GM19043 (cell line): ENCODE measurements around the gene SOBP.

Experiments used
- ATAC-seq: cut with Tn5 transposase; IDR thresholded peaks from one replicate; pipeline ENCODE4 v1.9.1; 2021; ENCODE audit warnings: low read depth; ENCODE audit not compliant: unreplicated experiment

The SOBP gene

GRCh38 chr6:107668743-107669474, 179.0 kb downstream of the SOBP start:
- ATAC-seq = peak; percentile 80

- ATAC-seq = peak; percentile 33
Observed at GRCh38 chr6:107670792-107671199, 180.9 kb downstream of the SOBP start.

- ATAC-seq = no peak
Observed at GRCh38 chr6:107673076-107673494, 183.2 kb downstream of the SOBP start.

- peak; percentile 76 for ATAC-seq
Observed at GRCh38 chr6:107674995-107675738, 185.2 kb downstream of the SOBP start.

- no peak for ATAC-seq
Observed at GRCh38 chr6:107676042-107676441, 186.1 kb downstream of the SOBP start.

GRCh38 chr6:107677399-107677798, 187.5 kb downstream of the SOBP start:
- no peak for ATAC-seq

- no peak for ATAC-seq
Observed at GRCh38 chr6:107679457-107679856, 189.5 kb downstream of the SOBP start.

- ATAC-seq = no peak
Observed at GRCh38 chr6:107682721-107683120, 192.8 kb downstream of the SOBP start.

GRCh38 chr6:107683183-107683582, 193.3 kb downstream of the SOBP start:
- no peak for ATAC-seq

GRCh38 chr6:107684996-107685395, 195.1 kb downstream of the SOBP start:
- no peak for ATAC-seq

- ATAC-seq = no peak
Observed at GRCh38 chr6:107689190-107689589, 199.3 kb downstream of the SOBP start.

GRCh38 chr6:107689951-107690642, 200.2 kb downstream of the SOBP start:
- ATAC-seq = no peak

GRCh38 chr6:107690643-107691061, 200.7 kb downstream of the SOBP start:
- no peak for ATAC-seq

GRCh38 chr6:107691062-107691751, 201.3 kb downstream of the SOBP start:
- no peak for ATAC-seq

GRCh38 chr6:107692351-107692750, 202.4 kb downstream of the SOBP start:
- ATAC-seq = no peak

- ATAC-seq = no peak
Observed at GRCh38 chr6:107695061-107695720, 205.3 kb downstream of the SOBP start.

GRCh38 chr6:107697682-107698081, 207.8 kb downstream of the SOBP start:
- no peak for ATAC-seq

- ATAC-seq = no peak
Observed at GRCh38 chr6:107698146-107698545, 208.2 kb downstream of the SOBP start.

GRCh38 chr6:107699254-107699653, 209.3 kb downstream of the SOBP start:
- no peak for ATAC-seq

- ATAC-seq = no peak
Observed at GRCh38 chr6:107699697-107700325, 209.9 kb downstream of the SOBP start.
